Neural cell (in vitro differentiated cells): ENCODE data around the gene MT1X. TPM values are rescaled to one million over a fixed set of nuclear protein-coding genes. Genes with fewer than 3 reads are reported as not detected.

ENCODE experiments used
- H2AFZ ChIP-seq: fragments of 200-600, 300-800 bp; sonication (generic), shearing (Covaris generic); 2 replicates; pipeline ENCODE4 v1.6.0; 2014; ENCODE audit warnings: low read depth, mild to moderate bottlenecking, antibody characterized with exemption, low read length, moderate library complexity
- H3F3A ChIP-seq: fragments of 200-600 bp; shearing (Covaris generic); 2 replicates; pipeline ENCODE4 v1.6.1; 2016; ENCODE audit warnings: mild to moderate bottlenecking, moderate library complexity, mixed read lengths, antibody characterized with exemption, low read length; ENCODE audit not compliant: insufficient read depth, poor library complexity, severe bottlenecking
- H3K27ac ChIP-seq: fragments of 200-600, 300-800 bp; sonication (generic), shearing (Covaris generic); 2 replicates; pipeline ENCODE4 v1.5.1; 2014; ENCODE audit warnings: mild to moderate bottlenecking, low read length, moderate library complexity
- H3K27me3 ChIP-seq: fragments of 300-800, 200-600 bp; sonication (generic), shearing (Covaris generic); 2 replicates; pipeline ENCODE4 v1.6.0; 2014; ENCODE audit warnings: mild to moderate bottlenecking, low read depth, low read length, moderate library complexity; ENCODE audit not compliant: insufficient read depth
- H3K36me3 ChIP-seq: fragments of 300-800, 200-600 bp; sonication (generic), shearing (Covaris generic); 2 replicates; pipeline ENCODE4 v1.5.1; 2014; ENCODE audit warnings: mild to moderate bottlenecking, antibody characterized with exemption, low read length, moderate library complexity; ENCODE audit not compliant: insufficient read depth
- H3K4me2 ChIP-seq: fragments of 300-800, 200-600 bp; sonication (generic), shearing (Covaris generic); 2 replicates; pipeline ENCODE4 v1.6.0; 2014; ENCODE audit warnings: mild to moderate bottlenecking, low read length
- H3K4me3 ChIP-seq: fragments of 300-800, 200-600 bp; sonication (generic), shearing (Covaris generic); 2 replicates; pipeline ENCODE4 v1.5.1; 2014; ENCODE audit warnings: mild to moderate bottlenecking, low read length, moderate library complexity
- H3K79me2 ChIP-seq: fragments of 200-600 bp; shearing (Covaris generic); replicated peaks from 2 replicates; pipeline ENCODE4 v1.6.0; 2014; ENCODE audit warnings: mild to moderate bottlenecking, low read length, moderate library complexity; ENCODE audit not compliant: insufficient read depth
- H3K9ac ChIP-seq: fragments of 300-800, 200-600 bp; sonication (generic), shearing (Covaris generic); 2 replicates; pipeline ENCODE4 v1.6.1; 2016; ENCODE audit warnings: mild to moderate bottlenecking, low read length, mixed read lengths
- H3K9me2 ChIP-seq: fragments of 200-600 bp; shearing (Covaris generic); 2 replicates; pipeline ENCODE4 v1.6.1; 2016; ENCODE audit warnings: mild to moderate bottlenecking, low read length, mixed read lengths; ENCODE audit not compliant: insufficient read depth
- H3K9me3 ChIP-seq: fragments of 200-600, 300-800 bp; sonication (generic), shearing (Covaris generic); 2 replicates; pipeline ENCODE4 v1.6.1; 2016; ENCODE audit warnings: mild to moderate bottlenecking, mixed run types, low read length, moderate library complexity, mixed read lengths
- H4K20me1 ChIP-seq: fragments of 200-600 bp; shearing (Covaris generic); 2 replicates; pipeline ENCODE4 v1.6.1; 2016; ENCODE audit warnings: mild to moderate bottlenecking, mixed run types; ENCODE audit not compliant: insufficient read depth
- CTCF ChIP-seq: fragments of 450-650 bp; IDR thresholded peaks from 2 replicates; pipeline ENCODE4 v1.5.1; 2014; ENCODE audit warnings: antibody characterized with exemption, mild to moderate bottlenecking, moderate library complexity; ENCODE audit not compliant: poor library complexity, severe bottlenecking
- EP300 ChIP-seq: fragments of 450-650 bp; conservative IDR thresholded peaks from 2 replicates; pipeline ENCODE4 v1.6.1; 2014; ENCODE audit warnings: antibody characterized with exemption, mild to moderate bottlenecking, moderate library complexity; ENCODE audit not compliant: poor library complexity, severe bottlenecking
- EZH2 ChIP-seq: fragments of 200-600, 300-800 bp; shearing (Covaris generic), sonication (generic); IDR thresholded peaks from 2 replicates; pipeline ENCODE4 v1.6.1; 2014; ENCODE audit warnings: antibody characterized with exemption, low read length, borderline replicate concordance, mild to moderate bottlenecking; ENCODE audit not compliant: insufficient read depth, poor library complexity, severe bottlenecking
- MXI1 ChIP-seq: fragments of 450-650 bp; conservative IDR thresholded peaks from 2 replicates; pipeline ENCODE4 v1.6.1; 2014; ENCODE audit warnings: antibody characterized with exemption, mild to moderate bottlenecking; ENCODE audit not compliant: poor library complexity, severe bottlenecking
- POLR2AphosphoS5 ChIP-seq: IDR thresholded peaks from 2 replicates; pipeline ENCODE4 v1.6.1; 2012
- RAD21 ChIP-seq: fragments of 450-650 bp; conservative IDR thresholded peaks from 2 replicates; pipeline ENCODE4 v1.6.1; 2014; ENCODE audit warnings: antibody characterized with exemption, mild to moderate bottlenecking, moderate library complexity
- REST ChIP-seq: IDR thresholded peaks from 2 replicates; pipeline ENCODE4 v1.6.1; 2012; ENCODE audit warnings: borderline replicate concordance
- SMC3 ChIP-seq: fragments of 450-650 bp; conservative IDR thresholded peaks from 2 replicates; pipeline ENCODE4 v1.6.1; 2014; ENCODE audit warnings: antibody characterized with exemption, mild to moderate bottlenecking, moderate library complexity; ENCODE audit not compliant: poor library complexity
- TAF1 ChIP-seq: IDR thresholded peaks from 2 replicates; pipeline ENCODE4 v1.6.1; 2012; ENCODE audit warnings: low read depth
- polyA minus RNA-seq: library from RNA; depleted of rRNA, polyadenylated mRNA; stranded (reverse); fragments of >200 nt; gene quantifications from 2 replicates; pipeline ENCODE4 v1.2.3, GENCODE V29; 2014
- polyA plus RNA-seq: library from polyadenylated mRNA; depleted of rRNA; stranded (reverse); fragments of >200 nt; gene quantifications from 2 replicates; pipeline ENCODE4 v1.2.3, GENCODE V29; 2014

The MT1X gene
- polyA plus RNA-seq (3.0 and 8.1 TPM in 2 replicates), polyA minus RNA-seq (2.2 TPM in 1 of 2 replicates, not detected in the other)

- H3K4me2 ChIP-seq: no peak within 1 kb of the TSS
- no peaks in the 10 kb centered on the region for H3K79me2 ChIP-seq
- no peak within 1 kb of the TSS for H3K27ac ChIP-seq
- no peaks in the 10 kb centered on the region for H4K20me1 ChIP-seq
- no peaks in the 10 kb centered on the region for H3F3A ChIP-seq
- H3K36me3 ChIP-seq: no peaks in the 10 kb centered on the region
- H3K9me3 ChIP-seq: no peaks in the 10 kb centered on the region
- peak within 1 kb of the TSS; percentile 32 for H3K9ac ChIP-seq
- H3K9me2 ChIP-seq: no peaks in the 10 kb centered on the region
- H2AFZ ChIP-seq: no peak within 1 kb of the TSS
- TF ChIP-seq TAF1 (no peak), REST (no peak), SMC3 (peak; percentile 12), EP300 (no peak)
- H3K27me3 ChIP-seq: peaks cover 37% of the 10 kb centered on the region
- peak within 1 kb of the TSS; percentile 64 for H3K4me3 ChIP-seq
Measured at GRCh38 chr16:56681939-56682702, at the start of gene MT1X. Gene MT1X (plus strand): TSS chr16:56682470. CDS start chr16:56682541, 71 bp downstream.

GRCh38 chr16:56632848-56633365, 49.4 kb upstream of the MT1X start:
- Histone ChIP-seq H3F3A (no peaks in the 10 kb centered on the region), H3K36me3 (no peaks in the 10 kb centered on the region), H3K79me2 (no peaks in the 10 kb centered on the region), H3K9me3 (no peaks in the 10 kb centered on the region), H3K9ac (no peak overlapping the region), H2AFZ (no peak overlapping the region), H3K4me3 (peak overlapping the region; percentile 59), H3K9me2 (no peaks in the 10 kb centered on the region), H3K4me2 (no peak overlapping the region), H4K20me1 (no peaks in the 10 kb centered on the region), H3K27me3 (peaks cover 99% of the 10 kb centered on the region), H3K27ac (no peak overlapping the region)
- no peak for TF ChIP-seq MXI1
- TF ChIP-seq POLR2AphosphoS5: no peak
- no peak for TF ChIP-seq RAD21
- TF ChIP-seq EP300: no peak
- TF ChIP-seq EZH2: no peak
- TF ChIP-seq REST: no peak
- TF ChIP-seq SMC3: no peak
- no peak for TF ChIP-seq TAF1
- no peak for TF ChIP-seq CTCF
